HG02885 (cell line): ENCODE results near the gene NSUN7.
A peak's percentile ranks its signal among the peaks of the same experiment; 100 is the strongest.
"Not testable (repeated sequence)": the region's sequence is repeated elsewhere in the genome, so short reads cannot be mapped to it uniquely, and the experiment has no call there.

Source experiments
- ATAC-seq: cut with Tn5 transposase; IDR thresholded peaks from one replicate; pipeline ENCODE4 v1.9.1; 2021; ENCODE audit warnings: mild to moderate bottlenecking; ENCODE audit not compliant: unreplicated experiment, poor library complexity

Gene NSUN7

GRCh38 chr4:40749717-40750460 lies at the start of gene NSUN7:
TSS of gene NSUN7 (plus strand) at chr4:40749955. CDS start at chr4:40750694, 739 bp downstream.
- no peak for ATAC-seq

- no peak for ATAC-seq
Observed at GRCh38 chr4:40702137-40702799, 47.5 kb upstream of the NSUN7 start.

GRCh38 chr4:40702800-40703151 lies 47.0 kb upstream of the NSUN7 start:
- ATAC-seq: no peak

GRCh38 chr4:40704073-40704472 lies 45.7 kb upstream of the NSUN7 start:
- ATAC-seq: no peak

GRCh38 chr4:40710484-40711254 lies 39.1 kb upstream of the NSUN7 start:
- ATAC-seq: no peak

GRCh38 chr4:40713001-40713400 lies 36.8 kb upstream of the NSUN7 start:
- ATAC-seq: not testable (repeated sequence)

- ATAC-seq: no peak
Observed at GRCh38 chr4:40713798-40714197, 36.0 kb upstream of the NSUN7 start.

GRCh38 chr4:40718586-40718985 lies 31.2 kb upstream of the NSUN7 start:
- ATAC-seq: no peak

- ATAC-seq: peak; percentile 73
Observed at GRCh38 chr4:40719008-40719623, 30.6 kb upstream of the NSUN7 start.

- no peak for ATAC-seq
Observed at GRCh38 chr4:40720351-40720750, 29.4 kb upstream of the NSUN7 start.

GRCh38 chr4:40720916-40721315 lies 28.8 kb upstream of the NSUN7 start:
- ATAC-seq: no peak

- ATAC-seq: no peak
Observed at GRCh38 chr4:40721730-40722171, 28.0 kb upstream of the NSUN7 start.

GRCh38 chr4:40722576-40723161 lies 27.1 kb upstream of the NSUN7 start:
- peak; percentile 74 for ATAC-seq

- ATAC-seq: no peak
Observed at GRCh38 chr4:40723728-40724127, 26.0 kb upstream of the NSUN7 start.

GRCh38 chr4:40728333-40728732 lies 21.4 kb upstream of the NSUN7 start:
- no peak for ATAC-seq

GRCh38 chr4:40729555-40729954 lies 20.2 kb upstream of the NSUN7 start:
- no peak for ATAC-seq

GRCh38 chr4:40730091-40730679 lies 19.6 kb upstream of the NSUN7 start:
- ATAC-seq: no peak

- no peak for ATAC-seq
Observed at GRCh38 chr4:40731361-40731760, 18.4 kb upstream of the NSUN7 start.

- no peak for ATAC-seq
Observed at GRCh38 chr4:40731792-40732245, 17.9 kb upstream of the NSUN7 start.

GRCh38 chr4:40733752-40734151 lies 16.0 kb upstream of the NSUN7 start:
- ATAC-seq: no peak
